ENCODE measurements around the gene SPTBN1. TPM values are rescaled to one million over a fixed set of nuclear protein-coding genes. Genes with fewer than 3 reads are reported as not detected.

SPTBN1 gene
- total and polyA plus RNA-seq, 9 of the 15 experiments (the other 6 are each of a cell fraction or from before 2014, with no cell fraction given) = 8.9 to 66.8 (median 31.4) TPM

GRCh38 chr2:54440050-54440449 lies 16.1 kb upstream of the SPTBN1 start (continued):
- TF ChIP-seq, protein P1, sequence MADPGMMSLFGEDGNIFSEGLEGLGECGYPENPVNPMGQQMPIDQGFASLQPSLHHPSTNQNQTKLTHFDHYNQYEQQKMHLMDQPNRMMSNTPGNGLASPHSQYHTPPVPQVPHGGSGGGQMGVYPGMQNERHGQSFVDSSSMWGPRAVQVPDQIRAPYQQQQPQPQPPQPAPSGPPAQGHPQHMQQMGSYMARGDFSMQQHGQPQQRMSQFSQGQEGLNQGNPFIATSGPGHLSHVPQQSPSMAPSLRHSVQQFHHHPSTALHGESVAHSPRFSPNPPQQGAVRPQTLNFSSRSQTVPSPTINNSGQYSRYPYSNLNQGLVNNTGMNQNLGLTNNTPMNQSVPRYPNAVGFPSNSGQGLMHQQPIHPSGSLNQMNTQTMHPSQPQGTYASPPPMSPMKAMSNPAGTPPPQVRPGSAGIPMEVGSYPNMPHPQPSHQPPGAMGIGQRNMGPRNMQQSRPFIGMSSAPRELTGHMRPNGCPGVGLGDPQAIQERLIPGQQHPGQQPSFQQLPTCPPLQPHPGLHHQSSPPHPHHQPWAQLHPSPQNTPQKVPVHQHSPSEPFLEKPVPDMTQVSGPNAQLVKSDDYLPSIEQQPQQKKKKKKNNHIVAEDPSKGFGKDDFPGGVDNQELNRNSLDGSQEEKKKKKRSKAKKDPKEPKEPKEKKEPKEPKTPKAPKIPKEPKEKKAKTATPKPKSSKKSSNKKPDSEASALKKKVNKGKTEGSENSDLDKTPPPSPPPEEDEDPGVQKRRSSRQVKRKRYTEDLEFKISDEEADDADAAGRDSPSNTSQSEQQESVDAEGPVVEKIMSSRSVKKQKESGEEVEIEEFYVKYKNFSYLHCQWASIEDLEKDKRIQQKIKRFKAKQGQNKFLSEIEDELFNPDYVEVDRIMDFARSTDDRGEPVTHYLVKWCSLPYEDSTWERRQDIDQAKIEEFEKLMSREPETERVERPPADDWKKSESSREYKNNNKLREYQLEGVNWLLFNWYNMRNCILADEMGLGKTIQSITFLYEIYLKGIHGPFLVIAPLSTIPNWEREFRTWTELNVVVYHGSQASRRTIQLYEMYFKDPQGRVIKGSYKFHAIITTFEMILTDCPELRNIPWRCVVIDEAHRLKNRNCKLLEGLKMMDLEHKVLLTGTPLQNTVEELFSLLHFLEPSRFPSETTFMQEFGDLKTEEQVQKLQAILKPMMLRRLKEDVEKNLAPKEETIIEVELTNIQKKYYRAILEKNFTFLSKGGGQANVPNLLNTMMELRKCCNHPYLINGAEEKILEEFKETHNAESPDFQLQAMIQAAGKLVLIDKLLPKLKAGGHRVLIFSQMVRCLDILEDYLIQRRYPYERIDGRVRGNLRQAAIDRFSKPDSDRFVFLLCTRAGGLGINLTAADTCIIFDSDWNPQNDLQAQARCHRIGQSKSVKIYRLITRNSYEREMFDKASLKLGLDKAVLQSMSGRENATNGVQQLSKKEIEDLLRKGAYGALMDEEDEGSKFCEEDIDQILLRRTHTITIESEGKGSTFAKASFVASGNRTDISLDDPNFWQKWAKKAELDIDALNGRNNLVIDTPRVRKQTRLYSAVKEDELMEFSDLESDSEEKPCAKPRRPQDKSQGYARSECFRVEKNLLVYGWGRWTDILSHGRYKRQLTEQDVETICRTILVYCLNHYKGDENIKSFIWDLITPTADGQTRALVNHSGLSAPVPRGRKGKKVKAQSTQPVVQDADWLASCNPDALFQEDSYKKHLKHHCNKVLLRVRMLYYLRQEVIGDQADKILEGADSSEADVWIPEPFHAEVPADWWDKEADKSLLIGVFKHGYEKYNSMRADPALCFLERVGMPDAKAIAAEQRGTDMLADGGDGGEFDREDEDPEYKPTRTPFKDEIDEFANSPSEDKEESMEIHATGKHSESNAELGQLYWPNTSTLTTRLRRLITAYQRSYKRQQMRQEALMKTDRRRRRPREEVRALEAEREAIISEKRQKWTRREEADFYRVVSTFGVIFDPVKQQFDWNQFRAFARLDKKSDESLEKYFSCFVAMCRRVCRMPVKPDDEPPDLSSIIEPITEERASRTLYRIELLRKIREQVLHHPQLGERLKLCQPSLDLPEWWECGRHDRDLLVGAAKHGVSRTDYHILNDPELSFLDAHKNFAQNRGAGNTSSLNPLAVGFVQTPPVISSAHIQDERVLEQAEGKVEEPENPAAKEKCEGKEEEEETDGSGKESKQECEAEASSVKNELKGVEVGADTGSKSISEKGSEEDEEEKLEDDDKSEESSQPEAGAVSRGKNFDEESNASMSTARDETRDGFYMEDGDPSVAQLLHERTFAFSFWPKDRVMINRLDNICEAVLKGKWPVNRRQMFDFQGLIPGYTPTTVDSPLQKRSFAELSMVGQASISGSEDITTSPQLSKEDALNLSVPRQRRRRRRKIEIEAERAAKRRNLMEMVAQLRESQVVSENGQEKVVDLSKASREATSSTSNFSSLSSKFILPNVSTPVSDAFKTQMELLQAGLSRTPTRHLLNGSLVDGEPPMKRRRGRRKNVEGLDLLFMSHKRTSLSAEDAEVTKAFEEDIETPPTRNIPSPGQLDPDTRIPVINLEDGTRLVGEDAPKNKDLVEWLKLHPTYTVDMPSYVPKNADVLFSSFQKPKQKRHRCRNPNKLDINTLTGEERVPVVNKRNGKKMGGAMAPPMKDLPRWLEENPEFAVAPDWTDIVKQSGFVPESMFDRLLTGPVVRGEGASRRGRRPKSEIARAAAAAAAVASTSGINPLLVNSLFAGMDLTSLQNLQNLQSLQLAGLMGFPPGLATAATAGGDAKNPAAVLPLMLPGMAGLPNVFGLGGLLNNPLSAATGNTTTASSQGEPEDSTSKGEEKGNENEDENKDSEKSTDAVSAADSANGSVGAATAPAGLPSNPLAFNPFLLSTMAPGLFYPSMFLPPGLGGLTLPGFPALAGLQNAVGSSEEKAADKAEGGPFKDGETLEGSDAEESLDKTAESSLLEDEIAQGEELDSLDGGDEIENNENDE (IDR thresholded peaks at IDR 0.05; ENCODE audit: low read depth, low read length) = no peak
- no peak for TF ChIP-seq CEBPZ (IDR thresholded peaks at IDR 0.05; ENCODE audit: borderline replicate concordance, low read depth, low read length)
- TF ChIP-seq ZNF780A (CRISPR knock-in tag; IDR thresholded peaks at IDR 0.05) = no peak

All from K562 (cell line).